HCT116 (cell line): ENCODE data around the gene APBB2. TPM values are rescaled to one million over a fixed set of nuclear protein-coding genes. Genes with fewer than 3 reads are reported as not detected.
A peak's percentile ranks its signal among the peaks of the same experiment; 100 is the strongest.

Experiments
- ATAC-seq: fragments of 200-7000 bp; cut with Tn5 transposase; 2 replicates; pipeline ENCODE4 v1.9.1; 2020; ENCODE audit warnings: mild to moderate bottlenecking, moderate library complexity
- BruUV-seq: library from RNA; stranded (reverse); fragments of 400-500 nt; replicated peaks from 2 replicates; lab custom pipeline; 2021; lab: Mats Ljungman, UMichigan
- CTCF ChIA-PET: fragments of 300-600 bp; sonication (Branson Sonifier 250); formaldehyde crosslinking; loops from one replicate; lab custom pipeline; 2021; ENCODE audit warnings: antibody characterized with exemption; lab: Charles Lee
- POLR2A ChIA-PET: fragments of 300-600, 350-600 bp; sonication (Branson Sonifier 250); formaldehyde crosslinking; loops from one replicate; lab custom pipeline; 2021; ENCODE audit warnings: antibody characterized with exemption; lab: Charles Lee
- RAD21 ChIA-PET, 2 experiments: fragments of 300-600 bp; sonication (Branson Sonifier 250); formaldehyde crosslinking; loops; one replicate each; lab custom pipeline; 2023; ENCODE audit warnings: low total read pairs in 2 of 2; ENCODE audit not compliant: uncharacterized antibody in 2 of 2, unreplicated experiment in 2 of 2, low non-redundant PET in 1 of 2; lab: Charles Lee
- DNase-seq: peaks from one replicate; pipeline ENCODE4 v3.0.0-alpha.2; 2010; ENCODE audit warnings: low read depth, low spot score
- H2AFZ ChIP-seq: fragments of 200-600 bp; shearing (Covaris generic), sonication (generic); 2 replicates; pipeline ENCODE4 v1.6.1; 2017; ENCODE audit warnings: low read depth, mixed run types, mixed read lengths, antibody characterized with exemption, low read length; ENCODE audit not compliant: poor library complexity, severe bottlenecking
- H3K27ac ChIP-seq: 2 replicates; pipeline ENCODE4 v1.5.1; 2012; ENCODE audit warnings: low read depth, low read length
- H3K27me3 ChIP-seq: fragments of 200-600 bp; sonication (generic); 2 replicates; pipeline ENCODE4 v1.6.1; 2016; ENCODE audit warnings: mixed run types, low read length, mixed read lengths; ENCODE audit not compliant: insufficient read depth
- H3K36me3 ChIP-seq, 2 experiments: fragments of 200-500 bp in 1 of 2; fragments of 200-600 bp in 1 of 2; sonication (Bioruptor generic) in 1 of 2; sonication (generic) in 1 of 2; 2 replicates each; pipeline versions ENCODE4 v1.5.1 to v1.6.1; 2014 to 2016; ENCODE audit warnings: low read length in 2 of 2, inconsistent platforms in 1 of 2, mixed read lengths in 1 of 2, mixed run types in 1 of 2; ENCODE audit not compliant: insufficient read depth in 2 of 2, control insufficient read depth in 1 of 2
- H3K4me1 ChIP-seq, 2 experiments: fragments of 200-600 bp in 1 of 2; sonication (generic) in 1 of 2; 2 replicates each; pipeline versions ENCODE4 v1.5.1 to v1.6.1; 2012 to 2017; ENCODE audit warnings: low read length in 2 of 2, inconsistent platforms in 1 of 2, mild to moderate bottlenecking in 1 of 2, mixed read lengths in 1 of 2, mixed run types in 1 of 2, moderate library complexity in 1 of 2; ENCODE audit not compliant: insufficient read depth in 2 of 2, control insufficient read depth in 1 of 2
- H3K4me2 ChIP-seq: fragments of 200-600 bp; sonication (generic); 2 replicates; pipeline ENCODE4 v1.6.1; 2017; ENCODE audit warnings: mixed run types, low read length, mixed read lengths
- H3K4me3 ChIP-seq, 2 experiments: fragments of 200-600 bp in 1 of 2; sonication (generic) in 1 of 2; replicated peaks in 1 of 2; 2 replicates each; pipeline ENCODE4 v1.5.1; 2011 to 2016; ENCODE audit warnings: low read length in 2 of 2, control low read depth in 1 of 2, low read depth in 1 of 2, mild to moderate bottlenecking in 1 of 2, mixed read lengths in 1 of 2, mixed run types in 1 of 2
- H3K79me2 ChIP-seq: fragments of 200-600 bp; sonication (generic); 2 replicates; pipeline ENCODE4 v1.6.1; 2017; ENCODE audit warnings: mild to moderate bottlenecking, mixed run types, low read length, moderate library complexity, mixed read lengths; ENCODE audit not compliant: insufficient read depth
- H3K9ac ChIP-seq: fragments of 200-600 bp; sonication (generic); 2 replicates; pipeline ENCODE4 v1.6.1; 2016; ENCODE audit warnings: low read length, mixed read lengths
- H3K9me2 ChIP-seq: fragments of 200-600 bp; sonication (generic), shearing (Covaris generic); 2 replicates; pipeline ENCODE4 v1.6.1; 2017; ENCODE audit warnings: mixed run types, mild to moderate bottlenecking, moderate library complexity; ENCODE audit not compliant: insufficient read depth
- H3K9me3 ChIP-seq, 2 experiments: fragments of 200-500 bp in 1 of 2; fragments of 200-600 bp in 1 of 2; sonication (Bioruptor generic) in 1 of 2; sonication (generic) in 1 of 2; 2 replicates each; pipeline ENCODE4 v1.6.1; 2014 to 2017; ENCODE audit warnings: low read length in 2 of 2, mixed read lengths in 2 of 2, inconsistent platforms in 1 of 2, low read depth in 1 of 2, mild to moderate bottlenecking in 1 of 2, mixed run types in 1 of 2, moderate library complexity in 1 of 2; ENCODE audit not compliant: control insufficient read depth in 1 of 2, insufficient read depth in 1 of 2
- H4K20me1 ChIP-seq: fragments of 200-600 bp; sonication (generic), shearing (Covaris generic); 2 replicates; pipeline ENCODE4 v1.6.1; 2017; ENCODE audit warnings: mixed run types, mild to moderate bottlenecking, moderate library complexity; ENCODE audit not compliant: insufficient read depth
- CBX3 ChIP-seq: IDR thresholded peaks from 2 replicates; pipeline ENCODE4 v1.6.1; 2012; ENCODE audit warnings: low read depth
- CEBPB ChIP-seq: IDR thresholded peaks from 2 replicates; pipeline ENCODE4 v1.6.1; 2012; ENCODE audit warnings: low read depth
- FOSL1 ChIP-seq: IDR thresholded peaks from 2 replicates; pipeline ENCODE4 v1.6.1; 2012; ENCODE audit warnings: low read depth
- JUND ChIP-seq: IDR thresholded peaks from 2 replicates; pipeline ENCODE4 v1.6.1; 2012
- YY1 ChIP-seq: IDR thresholded peaks from 2 replicates; pipeline ENCODE4 v1.6.1; 2011; ENCODE audit warnings: low read length, low read depth, moderate library complexity, mild to moderate bottlenecking; ENCODE audit not compliant: insufficient replicate concordance; ENCODE audit errors: extremely low read depth
- intact Hi-C: fragments of 100-400 bp; cut with micrococcal nuclease; formaldehyde crosslinking; loops from 2 replicates; pipeline ENCODE4 v1.10.0; 2022
- total RNA-seq: library from RNA; stranded (reverse); gene quantifications from one replicate; pipeline ENCODE4 v1.2.1, GENCODE V29; 2021; ENCODE audit not compliant: unreplicated experiment
- TF ChIP-seq, protein P1 (sequence below): IDR thresholded peaks from 2 replicates; pipeline ENCODE4 v1.6.1; 2011; ENCODE audit warnings: mild to moderate bottlenecking, low read length, moderate library complexity; ENCODE audit not compliant: insufficient replicate concordance; ENCODE audit errors: extremely low read depth

The APBB2 gene
- total RNA-seq, 1 experiment from 2014 or later: 72.5 TPM

- DNase-seq: peak; percentile 15
- ATAC-seq: no peak
- Histone ChIP-seq H3K79me2 (no peaks in the 10 kb centered on the region), H3K9me3 (no peaks in the 10 kb centered on the region), H3K4me1 (no peaks in the 10 kb centered on the region), H3K4me3 (no peak overlapping the region), H3K36me3 (no peaks in the 10 kb centered on the region), H2AFZ (no peak overlapping the region), H3K9ac (no peak overlapping the region), H4K20me1 (no peaks in the 10 kb centered on the region), H3K27me3 (no peaks in the 10 kb centered on the region), H3K27ac (no peak overlapping the region), H3K9me2 (no peaks in the 10 kb centered on the region), H3K4me2 (no peak overlapping the region)
- BruUV-seq: no TSS peak
- CTCF ChIA-PET: no interaction called here
- TF ChIP-seq YY1 (no peak), FOSL1 (no peak), CBX3 (no peak), JUND (no peak), CEBPB (peak; percentile 71)
- TF ChIP-seq, protein P1, sequence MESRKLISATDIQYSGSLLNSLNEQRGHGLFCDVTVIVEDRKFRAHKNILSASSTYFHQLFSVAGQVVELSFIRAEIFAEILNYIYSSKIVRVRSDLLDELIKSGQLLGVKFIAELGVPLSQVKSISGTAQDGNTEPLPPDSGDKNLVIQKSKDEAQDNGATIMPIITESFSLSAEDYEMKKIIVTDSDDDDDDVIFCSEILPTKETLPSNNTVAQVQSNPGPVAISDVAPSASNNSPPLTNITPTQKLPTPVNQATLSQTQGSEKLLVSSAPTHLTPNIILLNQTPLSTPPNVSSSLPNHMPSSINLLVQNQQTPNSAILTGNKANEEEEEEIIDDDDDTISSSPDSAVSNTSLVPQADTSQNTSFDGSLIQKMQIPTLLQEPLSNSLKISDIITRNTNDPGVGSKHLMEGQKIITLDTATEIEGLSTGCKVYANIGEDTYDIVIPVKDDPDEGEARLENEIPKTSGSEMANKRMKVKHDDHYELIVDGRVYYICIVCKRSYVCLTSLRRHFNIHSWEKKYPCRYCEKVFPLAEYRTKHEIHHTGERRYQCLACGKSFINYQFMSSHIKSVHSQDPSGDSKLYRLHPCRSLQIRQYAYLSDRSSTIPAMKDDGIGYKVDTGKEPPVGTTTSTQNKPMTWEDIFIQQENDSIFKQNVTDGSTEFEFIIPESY: no peak
- POLR2A ChIA-PET: no interaction called here
- intact Hi-C loops: no loop called here
- RAD21 ChIA-PET: no interaction called here
Observed at GRCh38 chr4:40763228-40763716, 451.1 kb downstream of the APBB2 start.

Other genes with a start within 250 kb of the APBB2 start
- 0.54 TPM for gene UCHL1, start 42.4 kb upstream of the APBB2 start, total RNA-seq